HG02759 (cell line): ENCODE measurements around the gene AGK.

Experiments
- ATAC-seq: cut with Tn5 transposase; IDR thresholded peaks from one replicate; pipeline ENCODE4 v1.9.1; 2021; ENCODE audit warnings: mild to moderate bottlenecking, moderate library complexity; ENCODE audit not compliant: unreplicated experiment

AGK gene

DNA sequence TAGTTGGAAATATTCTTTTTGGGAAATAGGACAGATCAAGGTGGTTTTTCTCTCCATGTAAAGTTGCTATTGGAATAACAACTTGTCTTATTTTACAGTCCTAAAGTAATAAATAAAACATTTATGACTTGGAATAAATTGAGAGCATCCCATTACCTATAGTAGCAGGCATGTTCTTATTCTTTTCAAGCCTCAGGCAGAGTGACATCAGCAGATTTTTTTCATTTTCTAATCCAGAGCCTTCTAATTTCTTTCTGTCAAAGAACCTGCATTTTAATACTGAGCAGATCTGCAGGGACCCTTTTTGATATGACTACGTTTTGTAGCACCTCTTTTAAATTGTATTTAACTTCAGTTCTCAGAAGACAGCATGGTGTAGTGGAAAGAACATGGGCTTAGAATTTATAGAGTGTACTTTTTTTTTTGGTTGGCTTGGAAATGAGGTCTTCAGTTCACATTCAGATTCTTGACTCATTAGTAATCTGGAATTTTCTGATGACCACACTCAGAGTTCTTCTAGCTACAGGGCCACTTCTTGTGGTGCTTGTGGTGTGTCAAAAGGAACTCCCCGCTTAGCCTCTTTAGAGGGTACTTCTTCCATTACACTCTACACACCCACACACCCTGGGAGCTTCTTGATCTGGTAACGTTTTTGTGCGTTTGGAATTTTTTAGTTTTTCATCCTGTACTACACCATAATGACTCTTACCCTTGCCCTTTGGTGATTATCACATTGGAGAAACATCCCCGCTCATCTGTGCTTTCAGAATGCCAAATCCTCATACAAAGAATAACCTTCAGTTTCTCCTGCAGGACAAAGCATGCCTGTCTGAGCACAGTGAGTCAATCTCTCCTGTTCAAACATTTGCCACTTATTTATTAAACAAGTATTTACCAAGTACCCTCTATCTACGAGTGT, 34.6 kb downstream of the AGK start:
- ATAC-seq: peak; percentile 93

DNA sequence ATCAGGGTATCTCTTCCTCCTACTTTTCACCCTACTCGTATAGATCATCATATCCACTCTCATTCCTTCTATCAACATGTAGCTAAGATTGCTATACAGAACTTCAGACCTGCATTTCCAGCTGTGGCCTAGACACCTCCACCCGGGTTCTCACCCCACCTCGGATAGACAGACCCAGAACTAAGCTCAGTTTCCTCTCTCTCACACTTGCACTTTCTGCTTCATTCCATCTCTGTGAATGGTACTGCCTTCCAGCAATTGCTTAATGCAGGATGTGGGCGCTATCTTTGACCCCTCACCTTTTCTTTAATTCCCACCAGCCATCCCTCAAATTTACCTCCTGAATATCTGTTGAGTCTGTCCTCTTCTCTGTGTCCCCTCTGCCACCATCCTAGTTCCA, 35.7 kb downstream of the AGK start:
- ATAC-seq: no peak

DNA sequence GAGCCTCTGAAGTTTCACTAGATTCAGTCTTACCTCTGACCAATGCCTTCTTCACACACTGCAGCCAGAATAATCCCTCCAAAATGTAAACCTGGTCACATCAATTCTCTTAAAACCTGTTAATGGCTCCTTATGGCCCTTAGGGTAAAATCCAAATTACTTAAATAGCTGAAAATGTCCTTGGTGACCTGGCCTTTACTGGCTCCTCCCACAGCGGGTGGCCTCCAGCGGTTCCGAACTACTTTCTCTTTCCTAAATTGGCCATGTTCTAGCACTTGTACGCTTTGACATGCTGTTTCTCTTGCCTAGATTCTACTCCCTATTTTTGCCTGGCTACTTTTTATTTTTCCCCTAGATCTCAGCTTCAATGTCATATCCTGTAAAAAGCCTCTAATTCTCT, 36.1 kb downstream of the AGK start:
- no peak for ATAC-seq

DNA sequence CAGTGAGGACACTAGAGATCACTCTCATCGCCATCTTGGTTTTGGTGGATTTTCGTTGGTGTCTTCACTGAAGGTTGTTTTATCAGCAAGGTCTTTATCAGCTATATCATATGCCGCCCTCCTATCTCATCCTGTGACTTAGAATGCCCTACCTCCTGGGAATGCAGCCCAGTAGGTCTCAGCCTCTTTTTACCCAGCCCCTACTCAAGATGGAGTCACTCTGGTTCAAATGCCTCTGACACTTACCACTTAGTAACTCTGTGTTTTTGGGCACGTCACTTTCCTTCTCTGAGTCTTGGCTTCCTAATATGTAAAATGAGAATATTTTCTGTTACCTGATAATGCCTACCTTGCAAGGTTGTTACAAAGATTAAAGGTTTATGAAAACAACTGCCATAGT, 37.7 kb downstream of the AGK start:
- ATAC-seq: no peak

DNA sequence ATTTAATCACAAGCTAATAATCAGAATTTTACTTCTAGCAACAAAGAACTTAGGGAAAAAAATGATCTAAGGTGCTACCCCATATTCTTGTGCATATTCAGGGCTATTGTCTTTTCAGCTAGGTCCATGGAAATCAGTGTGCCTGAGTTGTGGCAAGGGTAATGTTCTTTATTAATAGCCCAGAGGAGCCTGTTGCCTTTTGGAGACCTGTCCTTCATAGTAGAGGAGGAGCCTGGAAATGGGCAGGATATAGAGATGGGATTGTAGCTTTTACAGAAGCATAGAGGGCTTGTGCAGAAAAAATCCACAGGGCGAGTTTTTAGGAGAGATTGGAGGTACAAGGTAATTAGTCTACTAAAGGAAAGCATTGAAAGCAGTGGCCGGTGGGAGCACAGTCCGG, 38.9 kb downstream of the AGK start:
- ATAC-seq: no peak

DNA sequence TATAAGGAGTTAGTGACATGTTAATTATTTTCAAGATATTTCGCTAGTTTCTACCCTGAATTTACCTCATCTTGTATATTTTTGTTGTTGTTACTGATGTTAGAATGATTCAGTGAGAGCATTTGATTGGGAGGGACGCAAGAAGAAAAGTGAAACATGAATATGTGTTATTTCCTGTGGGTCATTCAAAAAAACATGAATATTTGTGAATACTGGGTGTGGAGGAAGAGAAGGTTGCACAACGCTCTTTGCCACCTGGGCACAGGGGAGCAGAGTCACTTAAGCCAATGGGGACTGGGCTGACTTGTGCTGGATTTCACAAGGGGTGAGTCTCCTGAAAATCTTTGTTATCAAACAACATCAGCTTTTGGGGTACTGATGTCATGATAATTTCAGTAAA, 39.5 kb downstream of the AGK start:
- ATAC-seq: no peak

DNA sequence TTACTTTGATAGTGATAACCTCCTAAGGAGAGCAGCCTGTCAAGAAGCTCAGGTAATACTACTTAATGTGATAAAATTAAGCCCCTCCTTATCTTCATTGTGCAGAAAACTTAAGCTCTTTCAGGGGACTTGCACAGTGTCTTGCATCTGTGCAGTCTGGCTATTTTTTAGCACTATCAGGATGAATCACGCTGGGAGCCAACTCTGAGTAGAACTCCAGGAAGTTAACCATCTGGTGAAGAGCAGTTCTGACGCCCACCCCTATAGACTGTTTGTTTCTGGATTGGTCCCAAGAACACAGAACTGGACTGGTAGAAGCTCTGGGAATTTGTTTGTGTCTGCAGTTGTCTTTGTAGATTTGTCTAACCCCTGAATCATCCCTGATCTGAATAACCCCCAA, 41.9 kb downstream of the AGK start:
- ATAC-seq: peak; percentile 40

DNA sequence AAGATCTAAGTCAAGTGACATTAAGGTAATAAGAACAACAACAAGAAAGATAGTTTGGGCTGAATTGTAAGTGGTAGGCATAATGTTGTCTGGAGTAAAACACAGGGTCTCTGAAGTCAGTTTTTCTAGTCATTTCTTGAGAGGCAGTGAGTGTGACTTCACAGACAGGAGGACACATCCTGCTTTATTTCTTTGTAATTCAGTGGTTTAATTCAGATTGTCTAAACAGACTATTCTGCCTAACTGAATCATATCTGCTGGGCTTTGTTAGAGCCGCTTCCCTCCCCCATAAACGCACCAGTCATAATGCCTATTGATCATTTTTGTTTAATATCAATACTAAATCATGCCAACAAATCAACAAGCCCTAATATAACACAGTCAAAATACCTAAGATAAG, 46.8 kb downstream of the AGK start:
- ATAC-seq: no peak

DNA sequence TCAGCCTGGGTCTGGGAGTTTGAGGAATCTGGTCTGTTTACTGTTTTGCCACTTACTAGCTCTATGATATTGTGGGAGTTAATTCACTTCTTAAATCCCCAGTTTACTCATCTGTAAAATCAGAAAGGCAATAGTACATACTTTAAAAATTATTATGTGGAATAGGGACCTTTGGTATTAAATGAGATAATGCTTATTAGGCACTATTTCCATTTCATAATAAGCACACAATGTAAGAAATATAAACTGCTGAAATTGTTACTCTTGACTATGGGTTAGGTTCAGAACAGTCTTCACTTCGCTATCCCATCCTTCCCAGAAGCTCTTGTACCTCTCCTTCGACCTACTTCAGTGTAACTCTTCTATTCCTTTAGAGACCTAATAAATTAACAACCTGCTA, 47.2 kb downstream of the AGK start:
- ATAC-seq: no peak

DNA sequence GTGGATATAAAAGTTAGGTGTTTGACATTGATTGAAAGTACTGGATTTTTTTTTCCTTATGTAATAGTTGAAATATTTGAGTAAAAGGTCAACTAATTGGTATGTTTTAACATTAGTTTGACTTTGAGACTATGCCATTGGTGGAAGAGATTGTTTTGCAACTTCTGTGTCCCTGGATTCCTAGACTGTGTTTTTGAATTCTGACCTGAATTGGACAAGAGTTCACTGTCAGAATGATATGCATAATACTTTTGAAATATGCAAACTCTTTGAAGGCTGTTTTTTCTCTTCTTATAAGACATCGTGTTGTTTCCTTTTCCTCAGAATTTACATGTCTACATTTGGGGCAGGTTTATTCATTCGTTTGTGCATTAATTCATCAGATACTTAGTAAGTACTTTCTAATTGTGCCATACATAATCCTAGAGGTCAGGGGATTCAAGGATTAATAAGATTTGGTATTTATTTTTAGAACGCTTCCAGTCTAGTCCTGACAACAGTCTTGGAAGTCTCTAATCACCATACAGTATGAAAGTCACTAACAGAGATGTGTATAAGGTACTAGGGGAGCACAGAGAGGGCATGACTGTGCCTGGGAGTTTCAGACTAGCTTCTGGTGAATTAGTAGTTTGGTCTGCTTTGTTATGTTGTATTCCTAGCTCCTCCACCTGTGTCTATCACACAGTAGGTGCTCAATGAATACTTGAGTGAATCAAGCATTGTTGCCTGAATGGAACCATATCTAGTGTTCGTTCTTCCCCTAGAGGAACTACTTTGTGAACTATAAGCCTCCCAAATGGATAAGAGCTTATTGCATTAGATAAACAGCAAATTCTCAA, 49.2 kb downstream of the AGK start:
- no peak for ATAC-seq

DNA sequence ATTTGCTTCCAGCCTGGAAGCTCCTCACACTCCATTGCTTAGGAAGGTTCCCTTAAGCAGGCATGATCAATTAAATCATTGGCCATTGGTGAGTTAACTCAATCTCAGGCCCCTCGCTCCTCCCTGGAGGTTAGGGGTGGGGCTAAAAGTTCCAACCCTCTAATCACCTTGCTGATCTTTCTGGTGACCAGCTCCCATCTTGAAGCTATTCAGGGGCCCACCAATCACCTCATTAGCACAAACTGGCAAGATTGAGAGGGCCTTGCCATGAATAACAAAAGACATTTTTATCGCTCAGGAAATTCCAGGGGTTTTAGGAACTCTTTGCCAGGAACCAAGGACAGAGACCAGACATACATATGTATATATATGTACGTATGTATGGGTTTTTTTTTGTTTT, 58.4 kb downstream of the AGK start:
- ATAC-seq: no peak

DNA sequence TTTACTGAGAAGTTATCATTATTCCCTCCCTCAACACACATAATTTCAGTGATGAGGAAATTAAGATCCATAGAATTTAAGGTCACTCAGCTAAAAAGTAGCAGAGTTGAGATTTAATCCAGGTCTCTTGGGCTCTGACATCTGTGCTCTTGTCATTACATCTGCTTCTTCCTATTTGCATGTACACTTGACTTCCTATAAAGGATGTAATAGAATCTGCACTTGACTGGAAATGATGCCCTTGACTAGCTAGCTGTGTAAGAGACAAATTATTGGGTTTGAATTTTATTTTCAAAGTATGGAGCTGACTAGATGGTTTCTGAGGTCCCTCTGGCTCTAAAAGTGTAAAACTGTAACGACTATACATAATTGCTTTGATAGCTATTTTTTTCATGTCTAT, 59.5 kb downstream of the AGK start:
- no peak for ATAC-seq

DNA sequence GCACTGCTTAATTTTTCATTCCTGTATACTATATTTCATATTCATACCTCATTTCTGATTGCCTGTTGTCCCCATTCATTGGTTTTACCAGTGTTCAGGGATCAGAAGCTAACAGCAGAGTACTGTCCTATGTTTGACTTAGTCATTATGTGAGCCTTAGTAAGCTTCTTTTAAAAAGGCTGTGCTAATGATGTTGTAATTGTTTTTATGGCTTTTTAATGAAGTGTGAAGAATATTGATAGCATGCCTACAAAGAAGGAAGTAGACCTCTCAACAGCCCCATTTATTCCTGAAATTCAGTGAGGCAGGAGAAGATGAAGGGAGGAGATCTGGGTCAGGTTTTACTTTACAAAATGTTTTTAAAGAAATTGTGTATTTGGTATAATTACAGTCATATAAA, 61.7 kb downstream of the AGK start:
- no peak for ATAC-seq

DNA sequence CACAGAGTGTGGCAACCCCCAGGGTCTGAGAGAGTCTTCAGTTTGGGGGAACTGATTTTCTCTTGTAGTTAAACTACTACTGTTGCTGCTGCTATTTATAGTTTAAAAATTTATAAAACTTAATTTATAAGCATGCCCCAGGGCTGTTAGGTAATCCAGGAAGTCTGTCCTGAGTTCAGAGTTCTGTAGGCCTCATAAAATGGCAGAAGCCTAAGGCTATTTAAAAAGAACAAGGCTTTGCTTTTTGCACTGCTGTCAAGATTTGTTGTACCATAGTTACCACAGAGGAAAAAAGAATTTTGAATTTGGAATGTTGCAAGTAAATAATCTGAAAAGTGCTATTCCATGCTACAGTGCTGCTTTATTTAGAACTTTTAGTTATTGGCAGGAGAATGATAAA, 66.1 kb downstream of the AGK start:
- no peak for ATAC-seq

DNA sequence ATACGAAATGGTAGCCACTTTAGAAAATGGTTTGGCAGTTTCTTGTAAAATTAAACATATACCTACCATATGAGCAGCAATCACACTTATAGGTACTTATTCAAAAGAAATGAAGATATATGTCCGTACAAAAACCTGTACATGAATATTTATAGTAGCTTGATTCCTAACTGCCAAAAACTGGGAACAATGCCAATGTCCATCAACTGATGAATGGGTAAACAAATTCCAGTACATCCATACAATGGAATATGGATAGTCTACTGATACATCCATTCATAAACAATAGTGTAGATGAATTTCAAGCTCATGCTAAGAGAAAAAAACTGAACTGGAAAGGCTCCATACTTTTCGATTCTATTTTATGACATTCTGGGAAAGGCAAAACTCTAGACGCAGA, 68.5 kb downstream of the AGK start:
- no peak for ATAC-seq

DNA sequence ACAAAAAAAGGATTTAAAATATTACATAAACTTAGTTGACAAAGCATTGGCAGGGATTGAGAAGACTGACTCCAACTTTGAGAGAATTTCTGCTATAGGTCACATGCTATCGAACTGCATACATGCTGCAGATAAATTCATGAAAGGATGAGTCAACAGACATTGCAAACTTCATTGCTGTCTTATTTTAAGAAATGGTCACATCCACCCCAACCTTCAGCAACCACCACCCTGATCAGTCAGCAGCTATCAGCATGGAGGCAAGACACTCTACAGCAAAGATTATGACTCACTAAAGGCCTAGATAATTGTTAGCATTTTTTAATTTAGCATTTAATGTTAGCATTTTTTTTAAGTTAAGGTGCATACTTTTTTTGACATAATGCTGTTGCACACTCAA, 73.6 kb downstream of the AGK start:
- no peak for ATAC-seq

DNA sequence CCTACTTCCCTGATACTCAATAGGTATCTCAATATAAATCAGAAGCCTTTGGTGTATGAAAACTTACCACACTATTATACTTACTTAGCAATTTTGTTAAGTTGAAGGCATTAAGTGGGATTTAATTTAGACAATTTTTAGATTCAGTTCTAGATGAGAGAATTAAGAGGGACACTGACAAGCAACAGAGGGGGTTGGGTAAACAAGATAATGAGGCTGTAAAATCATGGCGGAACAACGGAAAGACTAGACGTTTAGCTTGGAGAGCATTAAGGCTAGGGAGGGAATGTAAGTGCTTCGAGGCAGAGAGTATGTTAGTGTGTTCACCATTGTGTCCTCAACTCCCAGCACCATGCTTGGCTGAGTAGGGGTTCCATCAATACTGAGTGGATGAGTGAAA, 79.4 kb downstream of the AGK start:
- ATAC-seq: no peak

DNA sequence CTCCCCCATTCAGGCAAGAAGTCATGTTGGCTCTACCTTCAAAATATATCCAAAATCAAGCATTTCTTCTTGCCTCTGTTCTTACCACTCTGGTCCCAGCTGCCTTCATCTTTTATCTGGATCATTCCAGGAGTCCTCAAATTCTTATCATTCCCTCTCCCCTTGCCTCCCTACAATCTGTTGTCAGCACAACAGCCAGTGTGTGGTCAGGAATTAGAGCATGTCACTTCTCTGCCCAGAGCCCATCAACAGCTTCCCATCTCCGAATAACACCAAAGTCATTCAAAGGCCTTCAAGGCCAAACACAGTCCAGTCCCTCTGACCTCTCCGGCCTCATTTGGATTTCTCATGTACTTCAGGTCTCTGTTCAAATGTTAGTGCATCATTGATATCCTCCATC, 80.3 kb downstream of the AGK start:
- ATAC-seq: no peak

DNA sequence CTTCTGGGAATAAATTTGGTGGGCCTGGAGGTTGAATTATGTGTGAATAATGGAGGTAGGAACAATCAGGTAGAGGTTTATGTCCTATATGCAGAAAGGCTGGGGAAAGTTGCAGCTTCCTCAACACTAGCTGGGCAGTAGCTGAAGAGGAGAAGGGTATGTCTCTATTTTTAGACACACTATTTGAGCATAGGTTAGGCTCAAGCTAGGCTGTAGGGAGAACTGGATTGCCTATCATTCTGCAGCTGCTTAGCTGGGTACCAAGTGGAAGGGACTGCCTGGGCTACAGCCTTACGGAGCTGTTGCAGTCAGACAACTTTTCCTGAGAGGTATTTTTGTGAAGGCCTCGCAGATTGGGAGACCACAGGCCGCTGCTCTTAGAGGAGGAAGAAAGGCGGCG, 82.9 kb downstream of the AGK start:
- no peak for ATAC-seq

DNA sequence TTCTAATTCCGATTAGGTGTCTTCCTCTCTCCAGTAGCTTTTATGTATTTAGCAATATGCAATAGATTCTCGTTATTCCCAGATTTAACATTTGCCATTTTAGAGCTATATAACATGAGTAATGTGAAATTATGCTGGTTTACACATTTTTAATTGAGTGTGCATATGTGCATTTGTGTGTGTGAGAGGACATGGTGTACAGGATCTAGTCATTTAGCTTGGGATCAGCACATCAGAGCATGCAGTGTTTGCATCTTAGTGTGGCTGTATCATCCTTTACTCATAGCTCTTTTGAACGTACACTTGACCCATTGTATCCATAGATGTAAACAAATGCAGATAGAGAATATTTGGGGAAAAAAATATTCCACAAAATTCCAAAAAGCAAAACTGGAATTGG, 84.8 kb downstream of the AGK start:
- ATAC-seq: no peak

DNA sequence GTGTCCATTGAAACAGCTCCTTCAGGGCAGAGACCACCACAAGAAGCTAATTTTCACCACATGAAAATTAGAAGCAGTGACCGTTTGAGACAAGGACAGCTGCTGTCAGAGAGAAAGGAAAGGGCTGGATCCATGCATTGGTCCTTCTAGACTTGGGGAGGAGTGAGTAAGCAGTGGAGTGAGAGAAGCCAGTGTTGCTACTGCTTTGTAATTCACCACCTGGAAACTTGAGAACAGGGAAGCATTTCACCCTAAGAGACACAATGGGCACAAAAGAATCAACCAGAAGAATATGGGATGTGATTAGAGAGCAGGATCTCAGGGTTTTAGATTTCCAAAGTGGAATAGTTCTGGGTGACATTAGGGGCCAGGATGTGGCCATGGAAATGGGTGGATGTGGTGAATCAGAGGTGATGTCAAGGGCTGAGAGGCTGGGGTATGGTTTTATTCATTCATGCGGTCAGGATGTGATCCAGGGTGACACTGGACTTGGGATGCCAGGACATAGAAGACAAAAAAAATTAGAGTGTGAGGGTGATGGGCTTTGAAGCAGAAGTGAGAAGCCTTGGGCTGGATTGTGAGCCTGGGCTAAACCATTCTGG, 89.1 kb downstream of the AGK start:
- ATAC-seq: no peak

DNA sequence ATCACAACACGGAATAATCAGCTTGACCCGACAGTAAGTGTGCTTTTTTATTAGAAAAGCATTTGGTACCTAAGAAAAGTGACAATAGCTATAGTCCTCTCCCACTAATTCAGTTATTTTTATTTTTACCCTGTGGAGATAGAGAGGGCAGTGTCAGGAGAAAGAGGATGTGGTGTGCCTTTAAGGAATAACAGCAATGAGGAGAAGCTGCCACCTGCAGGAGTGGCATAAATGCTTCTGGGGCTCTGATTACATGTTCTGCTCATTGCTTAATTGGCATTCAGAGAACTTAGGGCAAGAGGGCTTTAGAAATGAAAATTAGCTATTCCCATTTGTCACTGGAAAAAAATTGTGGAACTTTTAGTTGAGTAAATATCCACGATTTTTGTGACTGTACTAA, 90.7 kb downstream of the AGK start:
- ATAC-seq: no peak
